Placental pericyte (primary cell): ENCODE data around the gene LRRN2. TPM values are rescaled to one million over a fixed set of nuclear protein-coding genes. Genes with fewer than 3 reads are reported as not detected.

ENCODE experiments used
- small RNA-seq: library from RNA; depleted of rRNA; stranded (forward); fragments of <200 nt; gene quantifications from one replicate; pipeline ENCODE3, GENCODE V24; 2012; ENCODE audit warnings: low replicate concordance
- total RNA-seq: library from RNA; depleted of rRNA; stranded (reverse); fragments of >200 nt; gene quantifications from 2 replicates; pipeline ENCODE4 v1.2.3, GENCODE V29; 2012

Gene LRRN2
- not detected in 2 replicates for total RNA-seq

DNA sequence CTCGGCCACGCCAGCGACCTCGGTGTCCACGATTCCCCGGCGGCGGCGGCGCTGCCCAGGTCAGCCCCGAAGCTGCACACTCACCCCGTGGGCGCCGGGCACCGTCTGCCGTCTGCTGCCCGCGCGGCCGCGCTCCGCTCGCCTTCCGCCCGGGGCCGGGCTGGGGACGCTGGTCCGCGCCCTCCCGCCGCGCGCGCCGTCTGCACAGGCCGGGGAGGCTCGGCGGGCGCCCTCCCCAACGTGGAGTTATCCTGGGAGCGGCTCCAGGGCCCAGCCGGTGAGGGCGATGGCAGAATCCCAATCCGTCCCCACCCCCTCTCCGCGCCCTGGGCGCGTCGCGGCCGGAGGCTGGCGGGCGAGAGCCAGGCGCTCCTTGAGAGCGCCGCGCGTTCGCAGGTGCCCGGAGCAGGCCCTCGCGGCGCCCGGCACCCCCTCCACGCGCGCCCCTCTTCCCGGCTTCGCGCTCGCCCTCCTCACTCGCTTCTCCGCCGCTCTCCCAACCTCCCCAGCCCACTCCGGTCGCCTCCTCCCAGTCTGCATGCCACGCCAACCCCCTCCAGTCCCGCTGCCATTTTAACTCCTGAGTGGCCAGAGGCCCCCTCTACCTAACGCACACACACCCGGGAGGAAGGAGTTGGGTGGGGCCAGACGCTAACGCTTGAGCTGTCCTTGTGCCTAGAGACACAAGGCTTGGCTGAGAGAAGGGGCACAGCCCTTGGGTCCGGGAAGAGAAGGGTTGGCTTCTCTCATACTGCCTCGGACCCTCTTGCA, at the start of gene LRRN2:
TSS of gene LRRN2 (minus strand) at position 503 of the 771 bp plus-strand sequence. CDS start 65,746 bp downstream, outside the sequence.

Small RNA genes within 50 kb of the gene (small RNA-seq; reads per million reads assigned to genes)
- not detected for gene RF00601
- gene RNA5SP75, result not detected

Other genes with a start within 250 kb of the LRRN2 start
- gene PIK3C2B, start 190.9 kb downstream of the LRRN2 start, total RNA-seq, result 0.57 and 3.9 TPM in 2 replicates
- gene MDM4, start 169.3 kb downstream of the LRRN2 start, total RNA-seq, result 35.8 and 43.5 TPM in 2 replicates
- under 0.01 and 1.4 TPM in 2 replicates for gene NFASC, start 185.1 kb upstream of the LRRN2 start, total RNA-seq